ENCODE data around the gene BRINP2.

The BRINP2 gene, protein sequence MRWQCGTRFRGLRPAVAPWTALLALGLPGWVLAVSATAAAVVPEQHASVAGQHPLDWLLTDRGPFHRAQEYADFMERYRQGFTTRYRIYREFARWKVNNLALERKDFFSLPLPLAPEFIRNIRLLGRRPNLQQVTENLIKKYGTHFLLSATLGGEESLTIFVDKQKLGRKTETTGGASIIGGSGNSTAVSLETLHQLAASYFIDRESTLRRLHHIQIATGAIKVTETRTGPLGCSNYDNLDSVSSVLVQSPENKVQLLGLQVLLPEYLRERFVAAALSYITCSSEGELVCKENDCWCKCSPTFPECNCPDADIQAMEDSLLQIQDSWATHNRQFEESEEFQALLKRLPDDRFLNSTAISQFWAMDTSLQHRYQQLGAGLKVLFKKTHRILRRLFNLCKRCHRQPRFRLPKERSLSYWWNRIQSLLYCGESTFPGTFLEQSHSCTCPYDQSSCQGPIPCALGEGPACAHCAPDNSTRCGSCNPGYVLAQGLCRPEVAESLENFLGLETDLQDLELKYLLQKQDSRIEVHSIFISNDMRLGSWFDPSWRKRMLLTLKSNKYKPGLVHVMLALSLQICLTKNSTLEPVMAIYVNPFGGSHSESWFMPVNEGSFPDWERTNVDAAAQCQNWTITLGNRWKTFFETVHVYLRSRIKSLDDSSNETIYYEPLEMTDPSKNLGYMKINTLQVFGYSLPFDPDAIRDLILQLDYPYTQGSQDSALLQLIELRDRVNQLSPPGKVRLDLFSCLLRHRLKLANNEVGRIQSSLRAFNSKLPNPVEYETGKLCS

DNA sequence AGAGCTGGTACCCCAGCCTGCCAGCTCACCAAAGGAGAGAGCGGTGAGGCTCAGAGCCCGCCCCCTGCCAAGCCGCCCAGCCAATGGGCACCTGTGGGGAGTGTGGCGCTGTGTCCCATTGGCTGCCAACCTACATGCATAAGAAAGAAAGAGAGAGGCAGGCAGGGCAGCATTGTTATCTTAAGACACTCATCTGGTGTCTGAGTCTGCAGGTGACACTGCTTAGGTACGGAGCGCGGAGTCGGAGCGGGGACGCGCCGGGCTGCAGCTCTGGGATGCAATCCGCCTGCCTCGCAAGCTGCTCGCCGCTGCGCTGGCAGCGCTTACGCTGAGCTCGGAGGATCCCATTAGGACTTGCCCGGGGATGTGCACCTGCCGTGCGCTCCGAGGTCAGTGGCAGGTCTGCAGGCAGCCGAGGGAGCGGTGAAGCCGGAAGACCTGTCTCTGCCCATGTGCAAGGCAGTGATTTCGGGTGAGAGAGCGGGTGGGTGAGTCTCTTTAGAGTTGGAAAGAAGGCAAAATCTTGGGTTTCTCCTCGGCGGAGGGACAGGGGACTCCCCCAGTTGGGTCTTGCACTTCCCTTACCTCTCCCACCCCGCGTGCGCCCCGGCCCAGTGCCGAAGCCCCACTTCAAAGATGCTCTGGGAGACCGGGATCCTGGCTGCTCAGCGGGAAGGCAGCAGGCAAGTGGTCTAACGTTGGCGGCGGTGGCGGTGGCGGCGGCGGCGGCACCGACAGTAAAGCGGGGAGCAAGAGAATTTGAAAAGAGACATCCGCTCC is at the start of gene BRINP2:
TSS of gene BRINP2 (plus strand) at position 203 of the 780 bp plus-strand sequence. CDS start 58,919 bp downstream, outside the sequence.
- no peak for DNase-seq (ENCODE audit: low read depth)

DNA sequence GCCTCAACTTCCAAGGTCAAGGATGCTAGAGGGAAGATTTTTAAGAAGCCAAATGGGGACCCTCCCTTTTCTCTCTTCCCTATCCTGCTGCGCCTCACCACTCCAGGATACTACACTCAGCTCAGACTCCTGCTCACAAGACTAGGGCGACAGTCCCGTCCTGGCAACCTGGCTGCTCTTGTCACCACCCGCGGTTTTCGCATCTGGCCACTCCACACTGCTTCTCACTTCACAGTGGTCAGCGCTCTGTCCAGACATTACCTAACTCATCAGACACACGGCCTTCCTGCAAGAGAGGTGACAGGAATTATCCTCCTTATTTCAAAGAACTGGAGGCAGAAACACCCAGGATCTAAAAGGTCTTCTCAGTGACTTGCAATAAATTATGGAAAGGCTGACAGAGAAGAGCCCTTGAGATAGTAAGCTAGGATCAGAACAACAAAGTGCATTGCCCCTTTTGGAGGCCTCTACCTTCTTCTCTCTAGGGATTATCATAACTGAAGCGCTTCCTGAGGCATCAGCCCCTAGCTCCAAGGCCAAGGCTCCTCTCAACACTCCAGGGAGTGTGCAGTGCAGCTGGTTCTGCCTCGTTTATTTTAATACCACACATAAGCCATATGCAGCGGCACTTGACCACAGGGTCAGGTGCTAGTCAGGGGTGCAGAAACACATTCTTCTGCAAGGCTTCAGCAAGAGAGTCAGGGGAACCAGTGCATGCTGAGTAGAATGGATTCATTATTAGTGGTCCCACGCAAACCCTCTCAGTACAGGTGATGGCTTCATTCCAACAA is 48.1 kb upstream of the BRINP2 start:
- DNase-seq (ENCODE audit: low read depth) = no peak

DNA sequence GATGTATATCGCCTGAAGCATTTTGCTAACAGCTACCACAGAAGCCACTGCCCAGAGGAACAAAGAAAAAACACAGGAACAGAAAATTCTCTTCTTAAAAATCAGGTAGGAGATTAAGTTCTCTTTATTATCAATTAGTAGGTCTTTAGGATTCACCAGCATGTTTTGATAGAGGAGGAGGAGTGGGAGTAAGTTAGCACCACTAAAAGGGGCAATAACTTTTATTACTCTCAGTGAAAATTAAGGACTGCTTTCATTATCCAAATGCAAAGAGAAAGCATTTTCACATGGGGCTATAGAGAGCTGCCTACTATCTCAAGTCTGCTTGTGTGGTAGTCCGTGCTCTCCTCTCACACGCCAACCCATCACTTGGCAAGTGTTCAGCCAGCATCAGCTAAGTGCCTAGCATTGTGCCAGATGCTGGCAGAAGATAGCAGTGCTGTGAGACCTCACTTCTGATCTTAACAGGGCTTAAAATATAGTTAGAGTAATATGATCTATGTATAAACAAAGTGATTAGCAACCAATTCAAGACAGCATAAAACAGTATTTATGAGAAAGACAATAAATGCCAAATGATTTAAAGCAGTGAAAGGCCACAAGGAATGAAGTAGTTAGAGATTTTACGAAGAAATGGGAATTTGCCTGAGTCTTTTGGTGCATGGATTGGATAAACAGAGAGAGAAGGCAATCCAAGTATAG is 46.0 kb upstream of the BRINP2 start:
- no peak for DNase-seq (ENCODE audit: low read depth)

DNA sequence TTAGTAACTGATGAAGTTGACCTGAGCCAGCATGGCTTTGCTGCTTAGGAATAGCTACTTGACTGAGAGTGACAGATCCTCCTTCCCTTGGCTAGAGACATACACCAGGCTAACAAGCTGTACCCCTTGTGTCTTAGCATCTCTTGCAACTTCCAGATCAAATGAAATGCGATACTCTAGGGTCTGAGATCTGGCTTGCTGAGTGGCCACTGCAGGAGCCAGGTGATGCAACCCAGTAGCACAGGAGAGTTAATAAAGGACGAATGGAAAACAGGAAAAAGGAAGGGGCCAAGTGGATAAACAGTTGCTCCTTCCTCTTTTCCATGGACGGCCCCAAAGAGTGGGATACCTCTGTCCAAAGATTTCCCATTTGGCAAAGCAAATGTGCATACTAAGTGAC is 44.5 kb upstream of the BRINP2 start:
- no peak for DNase-seq (ENCODE audit: low read depth)

DNA sequence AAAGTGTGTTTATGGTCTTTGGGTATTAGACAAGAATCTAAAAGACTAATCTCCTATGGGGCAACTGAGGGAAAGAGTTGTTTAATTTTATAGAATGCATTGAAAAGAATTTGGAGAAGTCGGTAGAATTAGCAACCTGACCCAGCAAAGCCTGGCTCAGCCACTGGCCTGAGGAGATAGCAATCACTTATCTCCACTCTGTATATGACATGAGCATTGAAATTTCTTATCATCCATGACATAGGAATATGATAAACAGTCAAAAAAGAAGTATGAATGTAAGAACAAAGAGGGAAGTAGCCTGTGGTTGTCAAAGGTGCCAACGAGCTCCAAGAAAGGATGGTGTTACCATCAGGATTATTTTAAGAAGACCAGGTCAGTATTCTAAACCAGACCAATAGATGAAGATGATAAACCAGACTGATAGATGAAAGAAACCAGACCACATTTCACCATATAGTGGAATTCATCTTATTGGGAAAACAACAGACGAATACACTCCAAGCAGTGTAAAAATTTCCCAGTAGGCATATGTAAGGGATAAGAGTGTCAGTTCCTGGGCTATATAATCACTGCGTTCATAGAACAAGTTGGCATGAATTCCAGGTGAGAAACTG is 42.0 kb upstream of the BRINP2 start:
- no peak for DNase-seq (ENCODE audit: low read depth)

DNA sequence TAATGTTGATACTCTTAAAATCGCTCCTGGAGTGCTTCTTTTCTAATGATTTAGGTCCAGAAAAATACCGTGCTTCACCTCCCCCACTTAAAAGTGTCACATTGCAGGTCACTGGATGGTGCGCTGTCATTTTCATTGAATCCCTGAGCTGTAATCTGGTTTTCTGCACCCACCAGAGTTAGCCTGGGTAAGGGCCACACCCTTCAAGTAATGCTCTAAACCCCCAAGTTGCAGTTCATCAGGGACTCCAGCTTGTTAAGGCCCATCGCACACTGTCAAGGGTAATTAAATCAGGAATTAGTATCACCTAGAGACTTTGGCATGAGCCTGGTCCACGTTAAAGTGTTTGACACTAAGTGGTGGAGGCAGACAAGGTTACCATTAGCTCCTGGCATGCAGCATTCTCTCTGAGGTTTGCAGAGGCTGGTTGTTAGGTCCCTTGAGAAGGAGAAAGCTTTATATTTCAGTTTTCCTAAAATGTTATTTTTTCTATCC is 40.3 kb upstream of the BRINP2 start:
- no peak for DNase-seq (ENCODE audit: low read depth)

DNA sequence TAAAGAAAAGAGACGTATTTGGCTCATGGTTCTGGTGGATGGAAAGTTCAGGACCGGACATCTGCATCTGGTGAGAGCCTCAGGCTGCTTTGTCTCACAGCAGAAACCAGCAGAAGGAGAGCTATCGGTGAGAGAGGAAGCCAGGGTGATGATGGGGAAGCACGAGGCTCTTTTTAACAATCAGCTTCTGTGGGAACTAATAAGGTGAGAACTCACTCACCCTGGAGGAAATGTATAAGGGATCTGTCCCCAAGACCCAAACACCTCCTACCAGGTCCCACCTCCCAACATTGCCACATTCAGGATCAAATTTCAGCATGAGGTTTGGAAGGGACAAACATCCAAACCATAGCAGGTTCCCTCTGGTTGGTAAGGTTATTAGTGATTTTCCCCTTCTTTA is 39.0 kb upstream of the BRINP2 start:
- DNase-seq (ENCODE audit: low read depth) = no peak

DNA sequence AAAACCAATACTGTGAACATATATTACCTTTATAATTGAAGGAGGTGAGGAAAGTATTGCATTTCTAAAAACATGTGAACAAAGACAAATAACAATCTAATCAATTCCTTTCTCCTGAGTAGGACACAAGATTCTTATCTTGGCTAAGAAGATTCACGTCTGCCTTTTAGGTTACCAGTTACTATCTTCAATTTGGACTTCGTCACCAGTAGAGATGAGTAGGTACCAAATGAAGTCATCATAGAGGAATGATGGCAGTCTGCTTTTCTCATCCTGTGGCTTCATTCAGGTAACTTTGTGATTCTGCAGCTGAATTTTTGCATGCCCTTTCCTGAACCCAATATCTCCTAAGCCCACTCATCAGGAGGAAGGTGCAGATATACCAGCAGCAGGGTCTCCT is 38.6 kb upstream of the BRINP2 start:
- no peak for DNase-seq (ENCODE audit: low read depth)

DNA sequence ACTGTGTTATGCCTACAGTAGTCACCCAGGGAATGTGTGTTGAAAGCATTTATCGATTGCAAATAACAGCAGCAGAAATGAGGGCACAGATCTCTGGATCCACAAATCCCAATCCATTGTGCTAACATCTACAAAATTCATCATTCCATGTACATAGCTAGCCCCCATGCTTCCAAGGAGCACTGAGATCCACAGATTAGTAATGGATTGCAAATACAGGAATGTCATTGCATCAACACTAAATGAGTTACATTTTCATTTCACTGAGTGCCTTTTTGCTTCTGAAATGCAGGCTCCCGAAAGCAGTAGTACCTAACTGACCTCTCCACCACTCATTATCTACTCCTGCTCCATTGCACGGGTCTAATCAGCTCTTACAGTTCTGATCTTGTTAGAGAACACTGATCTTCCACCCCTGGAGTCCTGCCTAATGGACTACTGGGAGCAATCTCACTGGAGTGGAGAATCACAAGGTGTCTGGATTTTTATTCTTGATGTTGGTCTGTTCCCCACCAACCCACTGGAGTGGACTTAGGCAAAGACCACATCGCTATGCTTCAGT is 36.7 kb upstream of the BRINP2 start:
- no peak for DNase-seq (ENCODE audit: low read depth)

DNA sequence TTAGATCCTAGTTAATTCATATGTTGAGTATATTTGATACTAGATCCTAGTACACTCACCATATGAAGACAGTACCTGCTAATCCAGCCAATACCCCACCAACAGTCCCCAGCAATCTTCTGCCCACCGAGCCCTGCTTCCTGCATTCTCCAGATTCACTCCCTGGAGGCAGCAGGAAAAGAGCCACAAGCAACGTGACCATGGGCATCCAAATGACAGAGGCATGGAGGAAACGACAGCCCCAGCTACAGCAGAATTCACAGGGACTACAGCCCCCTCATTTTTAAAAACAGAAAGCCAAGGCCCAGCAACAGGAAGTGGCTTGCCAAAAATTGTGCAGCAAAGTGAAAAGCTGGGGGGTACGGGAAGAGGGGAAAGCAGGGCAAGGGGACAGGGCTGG is 35.5 kb upstream of the BRINP2 start:
- no peak for DNase-seq (ENCODE audit: low read depth)

DNA sequence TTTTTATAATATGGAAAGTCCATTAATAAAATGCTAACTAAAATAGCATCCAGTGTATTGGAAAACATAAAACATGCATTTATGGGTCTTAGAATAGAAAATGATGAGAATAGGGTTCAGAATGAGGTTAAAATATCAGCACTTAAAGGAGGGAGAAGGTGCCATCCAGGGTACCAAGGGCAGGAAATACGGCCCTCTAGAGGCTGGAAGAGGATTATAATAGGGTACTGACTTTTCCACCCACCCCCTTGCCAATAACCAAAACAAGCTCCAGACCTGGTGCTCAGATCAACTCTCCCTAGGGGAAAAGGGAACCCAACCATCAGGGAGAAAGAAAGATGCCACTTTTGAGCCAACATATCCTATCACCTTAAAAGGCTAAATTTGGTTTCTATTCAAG is 32.9 kb upstream of the BRINP2 start:
- no peak for DNase-seq (ENCODE audit: low read depth)

DNA sequence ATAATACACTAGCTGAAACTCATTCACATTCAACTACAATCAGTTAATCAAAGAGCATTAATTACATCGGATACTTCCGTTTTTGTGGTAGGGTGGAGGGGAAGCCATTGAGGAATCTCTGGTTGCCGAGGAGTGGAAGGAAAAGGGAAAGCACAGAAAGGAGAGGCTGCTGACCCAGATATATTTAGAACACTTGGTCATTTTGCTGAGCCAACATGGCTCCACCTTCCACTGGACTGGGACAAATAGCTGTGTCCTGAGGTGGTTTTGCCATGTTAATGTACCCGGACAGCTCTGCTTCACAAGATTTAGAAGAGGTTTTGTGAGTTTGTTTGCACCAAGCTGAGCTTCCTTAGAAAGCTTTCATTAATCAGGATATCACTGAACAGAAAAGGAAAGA is 32.4 kb upstream of the BRINP2 start:
- no peak for DNase-seq (ENCODE audit: low read depth)

DNA sequence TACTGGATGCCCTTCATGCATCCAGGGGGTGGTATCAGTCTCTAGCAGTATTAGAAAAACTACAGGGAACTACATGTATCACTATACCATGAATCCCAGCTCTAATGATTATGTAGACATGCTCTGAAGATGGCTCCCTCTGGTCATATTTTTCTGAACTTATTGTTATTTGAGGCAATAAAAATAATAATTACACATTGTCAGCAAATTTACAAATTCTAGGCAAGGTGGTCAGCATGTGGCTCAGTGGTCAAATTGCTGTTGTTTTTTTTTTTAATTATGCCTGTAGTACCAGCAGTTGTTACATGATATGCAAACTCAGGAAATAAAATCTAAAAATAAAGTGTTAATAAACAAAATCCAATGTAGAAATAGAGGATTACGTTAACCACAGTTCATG is 28.7 kb upstream of the BRINP2 start:
- DNase-seq (ENCODE audit: low read depth) = no peak

DNA sequence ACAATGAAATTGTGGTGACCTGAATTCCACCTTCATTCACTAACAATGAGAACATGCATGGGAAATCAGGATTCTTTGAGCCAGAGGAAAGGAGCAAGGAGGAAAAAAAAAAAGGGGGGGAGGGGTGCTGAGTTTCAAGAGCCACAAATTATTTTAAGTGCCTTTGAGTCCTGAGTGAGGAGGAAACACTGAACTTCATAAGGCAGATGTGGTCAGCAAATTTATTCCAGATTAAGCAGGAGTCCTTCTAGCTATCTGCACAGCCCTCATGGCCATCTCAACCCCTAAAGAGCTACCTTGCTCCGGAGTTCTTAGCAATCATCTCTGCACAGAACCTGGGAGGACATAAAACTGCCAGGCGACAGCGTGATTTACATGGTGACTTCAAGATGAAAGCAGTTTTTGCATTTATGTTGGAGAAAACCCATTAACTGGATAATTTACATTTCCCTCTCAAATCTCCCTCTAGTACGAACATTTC is 27.9 kb upstream of the BRINP2 start:
- no peak for DNase-seq (ENCODE audit: low read depth)

DNA sequence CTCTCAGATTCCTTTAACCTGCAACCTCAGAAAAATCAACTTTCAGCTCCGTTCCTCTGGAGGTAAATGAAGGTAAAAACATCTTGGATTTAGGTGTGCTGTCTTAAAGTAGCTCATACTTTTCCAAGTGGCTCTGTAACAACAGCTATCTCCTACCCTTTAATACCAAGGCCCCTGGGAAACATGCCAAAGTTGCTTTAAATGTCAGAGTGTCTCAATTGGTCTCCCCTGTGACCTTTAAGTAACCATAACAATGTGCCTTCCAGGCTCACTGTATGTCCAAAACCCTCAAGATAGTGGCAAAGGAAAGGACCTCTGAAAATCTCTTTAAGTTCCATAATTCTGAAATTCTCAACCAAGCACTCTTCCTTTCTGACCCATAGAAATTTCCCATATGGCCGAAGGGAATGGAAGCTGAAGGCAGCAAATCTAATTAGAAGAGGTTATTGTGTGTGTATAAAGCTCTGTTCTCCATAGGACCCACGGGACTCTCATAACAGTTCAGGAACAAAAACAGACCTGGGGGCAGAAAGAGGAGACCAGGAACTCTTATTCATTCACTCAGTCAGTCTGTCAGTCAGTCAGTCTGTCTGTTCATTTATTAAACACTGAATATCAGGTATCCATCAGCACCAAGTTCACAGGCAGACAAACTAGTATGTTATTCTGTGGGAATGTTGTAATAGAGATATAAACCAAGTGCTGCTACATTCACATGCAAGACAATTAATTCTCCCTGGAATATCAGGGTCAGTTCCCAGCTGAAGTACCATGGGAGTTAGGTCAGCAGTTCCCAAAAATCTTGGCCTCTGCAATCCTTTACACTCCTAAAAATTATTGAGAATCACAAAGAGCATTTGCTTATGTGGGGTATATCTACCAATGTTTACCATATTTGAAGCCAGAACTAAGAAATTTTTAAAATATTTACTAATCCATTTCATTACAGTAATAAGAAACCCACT is 25.4 kb upstream of the BRINP2 start:
- DNase-seq (ENCODE audit: low read depth) = no peak

DNA sequence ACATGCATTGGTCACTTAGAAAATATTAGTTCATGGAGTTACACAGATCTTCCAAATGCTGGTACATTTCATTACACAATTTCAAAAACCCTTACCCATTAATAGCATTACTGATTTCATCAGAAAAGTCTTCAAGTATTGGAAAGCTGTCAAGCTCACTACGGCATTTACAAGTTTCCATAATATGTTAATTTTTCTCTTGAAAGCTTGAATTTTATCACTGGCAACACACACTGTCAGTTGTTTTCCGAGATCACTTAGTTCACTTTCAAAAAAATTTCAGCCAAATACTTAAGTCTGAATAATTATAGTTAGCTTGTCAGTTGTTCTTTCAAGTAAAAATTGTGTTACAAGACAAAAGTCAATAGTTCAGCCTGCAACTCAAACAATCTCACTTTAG is 24.3 kb upstream of the BRINP2 start:
- DNase-seq (ENCODE audit: low read depth) = no peak

DNA sequence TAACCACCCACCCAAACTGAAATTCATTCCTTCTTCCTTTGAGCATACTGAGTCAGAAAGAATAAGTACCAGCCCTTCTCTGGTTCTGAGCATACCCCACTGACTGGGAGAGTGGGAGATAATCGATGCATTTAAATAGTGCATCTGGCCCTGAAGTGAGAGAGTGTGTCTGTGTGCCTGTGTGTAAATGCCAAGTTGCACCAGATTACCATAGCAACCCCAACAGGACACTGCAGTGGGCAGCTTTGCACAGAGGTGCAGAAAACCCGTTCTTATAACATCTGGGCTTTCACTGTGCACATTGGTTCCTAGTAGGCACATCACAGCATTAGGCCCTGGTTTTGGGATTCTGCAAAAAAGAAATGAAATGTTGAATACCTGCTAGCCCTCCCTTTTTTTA is 8.5 kb upstream of the BRINP2 start:
- no peak for DNase-seq (ENCODE audit: low read depth)

DNA sequence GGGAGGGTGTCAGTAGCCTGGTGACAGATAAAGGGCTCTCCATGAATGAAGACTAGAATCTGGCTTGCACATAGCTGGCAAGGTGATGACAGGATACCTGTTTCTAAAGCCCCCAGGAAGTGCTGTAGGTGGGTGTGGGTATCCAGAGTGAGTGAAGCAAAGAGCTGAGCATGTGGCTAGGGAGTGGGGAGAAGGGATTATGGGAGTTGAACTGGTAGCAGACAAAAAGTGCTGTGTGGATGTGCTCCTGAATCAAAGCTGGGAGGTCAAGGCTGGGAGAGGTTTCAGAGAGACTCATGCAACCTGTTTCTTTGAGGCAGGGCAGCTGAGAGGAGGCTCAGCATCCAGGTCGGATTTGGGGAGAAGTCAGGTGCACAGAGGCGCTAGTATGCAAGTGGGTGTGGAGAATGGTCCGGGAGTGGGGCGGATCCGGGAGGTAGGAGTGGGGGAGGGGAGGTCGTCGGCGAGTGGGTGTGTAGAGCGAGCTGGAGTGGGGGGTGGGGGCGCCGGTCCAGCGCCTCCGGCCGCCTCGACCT is 6.8 kb upstream of the BRINP2 start:
- no peak for DNase-seq (ENCODE audit: low read depth)
